K562 (cell line): ENCODE measurements around the gene ANKLE1. TPM values are rescaled to one million over a fixed set of nuclear protein-coding genes. Genes with fewer than 3 reads are reported as not detected.

Source experiments
- BCL6 ChIP-seq: fragments of 250-450 bp; sonication (Bioruptor Pico); IDR thresholded peaks from 2 replicates; pipeline ENCODE4 v1.4.0; 2020
- CBFA2T2 ChIP-seq: fragments of 450-650 bp; conservative IDR thresholded peaks from 2 replicates; pipeline ENCODE4 v1.6.1; 2017; ENCODE audit warnings: mild to moderate bottlenecking
- DACH1 ChIP-seq: fragments of 450-650 bp; IDR thresholded peaks from 2 replicates; pipeline ENCODE4 v1.6.1; 2018; ENCODE audit not compliant: partially characterized antibody
- ETV6 ChIP-seq, 3 experiments: fragments of 150-350 bp in 1 of 3; sonication (generic) in 1 of 3; formaldehyde crosslinking in 1 of 3; IDR thresholded peaks; 2 replicates each; pipeline versions ENCODE4 v1.6.1 to v1.8.0; 2014 to 2022; ENCODE audit warnings: borderline replicate concordance in 2 of 3, low read depth in 2 of 3, antibody characterized with exemption in 1 of 3, low read length in 1 of 3, mild to moderate bottlenecking in 1 of 3, missing genetic modification reagents in 1 of 3
- FOXA3 ChIP-seq, 2 experiments: fragments of 450-650 bp in 1 of 2; sonication (generic) in 1 of 2; formaldehyde crosslinking; IDR thresholded peaks in 1 of 2; conservative IDR thresholded peaks in 1 of 2; 2 replicates each; pipeline versions ENCODE4 v1.4.0 to v1.8.0; 2020 to 2022; ENCODE audit warnings: mild to moderate bottlenecking in 2 of 2, missing genetic modification reagents in 1 of 2
- FOXO4 ChIP-seq: fragments of 450-650 bp; formaldehyde crosslinking; IDR thresholded peaks from 2 replicates; pipeline ENCODE4 v1.4.0; 2020; ENCODE audit warnings: mild to moderate bottlenecking, moderate library complexity
- GTF2E2 ChIP-seq: fragments of 200-800 bp; sonication (Bioruptor generic); IDR thresholded peaks from 2 replicates; pipeline ENCODE4 v1.6.1; 2016; ENCODE audit warnings: missing genetic modification characterization, missing compliant biosample characterization
- HDAC2 ChIP-seq: fragments of 450-650 bp; IDR thresholded peaks from 2 replicates; pipeline ENCODE4 v1.6.1; 2016; ENCODE audit warnings: mild to moderate bottlenecking
- HINFP ChIP-seq: fragments of 450-650 bp; conservative IDR thresholded peaks from 2 replicates; pipeline ENCODE4 v1.6.1; 2016; ENCODE audit warnings: missing genetic modification characterization, low read depth, mild to moderate bottlenecking, control low read depth, missing compliant biosample characterization
- KLF13 ChIP-seq: fragments of 450-650 bp; IDR thresholded peaks from 2 replicates; pipeline ENCODE4 v1.6.1; 2016; ENCODE audit warnings: missing genetic modification characterization, low read depth, mild to moderate bottlenecking, missing compliant biosample characterization, moderate library complexity, borderline replicate concordance
- MCM7 ChIP-seq, 2 experiments: fragments of 450-650 bp; IDR thresholded peaks; 2 replicates each; pipeline ENCODE4 v1.6.1; 2016 to 2018
- RBM22 ChIP-seq: fragments of 200-400 bp; formaldehyde crosslinking; IDR thresholded peaks from 2 replicates; pipeline ENCODE4 v1.6.1; 2018; ENCODE audit warnings: low read length, low read depth; ENCODE audit not compliant: poor library complexity, severe bottlenecking
- RUNX1 ChIP-seq: sonication (generic); IDR thresholded peaks from 2 replicates; pipeline ENCODE4 v1.6.1; 2016; ENCODE audit warnings: antibody characterized with exemption, low read depth
- SMAD2 ChIP-seq: fragments of 150-350 bp; IDR thresholded peaks from 2 replicates; pipeline ENCODE4 v1.6.1; 2014; ENCODE audit warnings: low read depth, mild to moderate bottlenecking, low read length
- TFAM ChIP-seq: fragments of 250-450 bp; sonication (Bioruptor Pico); conservative IDR thresholded peaks from 2 replicates; pipeline ENCODE4 v1.5.0; 2021; ENCODE audit warnings: mild to moderate bottlenecking, moderate library complexity
- polyA plus RNA-seq, 8 experiments: library from polyadenylated mRNA; depleted of rRNA in 4 of 8; stranded (reverse) in 5 of 8; unstranded in 3 of 8; fragments of >200 nt; fragmentation: Nextera tagmentation in 2 of 8; fragmentation: Illumina TruSeq in 1 of 8; extraction: Ambion mirVana in 2 of 8; extraction: Trizol in 1 of 8; gene quantifications; 2 replicates each; pipeline versions ENCODE4 v1.2.1 to v1.2.3, GENCODE V29; 2011 to 2014; ENCODE audit warnings: inconsistent platforms in 1 of 8, missing spikeins in 1 of 8
- total RNA-seq, 7 experiments: library from RNA; depleted of rRNA in 6 of 7; stranded (reverse); fragments of >200 nt in 6 of 7; fragmentation: Illumina TruSeq in 2 of 7; extraction: Trizol in 2 of 7; gene quantifications; 2 replicates each; pipeline versions ENCODE4 v1.2.1 to v1.2.3, GENCODE V29; 2011 to 2021; ENCODE audit warnings: low replicate concordance in 1 of 7

ANKLE1 gene
- total and polyA plus RNA-seq, 9 of the 15 experiments (the other 6 are each of a cell fraction or from before 2014, with no cell fraction given), result 0.63 to 9.2 (median 2.9) TPM

- TF ChIP-seq FOXO4 (CRISPR knock-in tag) (no peak), KLF13 (tag) (no peak), TFAM (CRISPR knock-in tag) (no peak), RBM22 (no peak), CBFA2T2 (no peak), SMAD2 (no peak), FOXA3 (CRISPR knock-in tag; conservative IDR thresholded peaks at IDR 0.05 in 1 of 2, IDR thresholded peaks at IDR 0.05 in 1 of 2) (no peak), GTF2E2 (tag) (no peak), RUNX1 (no peak), HINFP (tag) (no peak), ETV6 (IDR thresholded peaks at IDR 0.05; ENCODE audit: borderline replicate concordance in 1 of 2, low read depth in 2 of 2, low read length in 1 of 2) (no peak), ETV6 (CRISPR knock-in tag; IDR thresholded peaks at IDR 0.05; ENCODE audit: borderline replicate concordance) (no peak), BCL6 (CRISPR knock-in tag) (no peak), MCM7 (IDR thresholded peaks at IDR 0.05) (no peak), HDAC2 (no peak), DACH1 (no peak)
Measured at GRCh38 chr19:17332677-17333581, 51.2 kb downstream of the ANKLE1 start (continued).
